Activated CD4-positive, alpha-beta T cell treated with anti-CD3 and anti-CD28 coated beads, Interleukin-2, amount 50 U/mL, for 48 hours (primary cell): Measurements from ENCODE around the gene ALK.

Experiments used
- DNase-seq, 2 experiments: peaks; one replicate each; pipeline ENCODE4 v3.0.0-alpha.2; 2020

Gene ALK

GRCh38 chr2:29215073-29215472 is 706.3 kb downstream of the ALK start:
- no peak for DNase-seq

- no peak for DNase-seq
Observed at GRCh38 chr2:29213888-29214291, 707.5 kb downstream of the ALK start.

GRCh38 chr2:29212009-29212408 is 709.4 kb downstream of the ALK start:
- DNase-seq = no peak

GRCh38 chr2:29209551-29209950 is 711.8 kb downstream of the ALK start:
- DNase-seq = no peak

GRCh38 chr2:29207352-29208148 is 713.8 kb downstream of the ALK start:
- no peak for DNase-seq

- DNase-seq = no peak
Observed at GRCh38 chr2:29206941-29207340, 714.4 kb downstream of the ALK start.

GRCh38 chr2:29202819-29203495 is 718.4 kb downstream of the ALK start:
- no peak for DNase-seq

- DNase-seq = no peak
Observed at GRCh38 chr2:29201979-29202378, 719.4 kb downstream of the ALK start.

- peak; percentile 83 to 85 for DNase-seq
Observed at GRCh38 chr2:29196792-29197788, 724.3 kb downstream of the ALK start.

GRCh38 chr2:29195796-29196195 is 725.6 kb downstream of the ALK start:
- no peak for DNase-seq

- no peak for DNase-seq
Observed at GRCh38 chr2:29193681-29194080, 727.7 kb downstream of the ALK start.

- no peak for DNase-seq
Observed at GRCh38 chr2:29193111-29193510, 728.3 kb downstream of the ALK start.

- DNase-seq = no peak
Observed at GRCh38 chr2:29192526-29192925, 728.9 kb downstream of the ALK start.

- DNase-seq = no peak
Observed at GRCh38 chr2:29191817-29192216, 729.6 kb downstream of the ALK start.

GRCh38 chr2:29189052-29189451 is 732.3 kb downstream of the ALK start:
- no peak for DNase-seq

GRCh38 chr2:29187926-29188325 is 733.5 kb downstream of the ALK start:
- no peak for DNase-seq

GRCh38 chr2:29186817-29187216 is 734.6 kb downstream of the ALK start:
- no peak for DNase-seq

GRCh38 chr2:29184531-29184930 is 736.9 kb downstream of the ALK start:
- no peak for DNase-seq

GRCh38 chr2:29182920-29183319 is 738.5 kb downstream of the ALK start:
- no peak for DNase-seq

- DNase-seq = no peak
Observed at GRCh38 chr2:29182334-29182733, 739.1 kb downstream of the ALK start.

GRCh38 chr2:29175338-29175737 is 746.0 kb downstream of the ALK start:
- no peak for DNase-seq

- no peak for DNase-seq
Observed at GRCh38 chr2:29174937-29175336, 746.4 kb downstream of the ALK start.
